ENCODE measurements around the gene NKAIN2. TPM values are rescaled to one million over a fixed set of nuclear protein-coding genes. Genes with fewer than 3 reads are reported as not detected.

Gene NKAIN2
- polyA plus RNA-seq, 1 of the 3 experiments (the other 2 are of a cell fraction) = not detected

DNA sequence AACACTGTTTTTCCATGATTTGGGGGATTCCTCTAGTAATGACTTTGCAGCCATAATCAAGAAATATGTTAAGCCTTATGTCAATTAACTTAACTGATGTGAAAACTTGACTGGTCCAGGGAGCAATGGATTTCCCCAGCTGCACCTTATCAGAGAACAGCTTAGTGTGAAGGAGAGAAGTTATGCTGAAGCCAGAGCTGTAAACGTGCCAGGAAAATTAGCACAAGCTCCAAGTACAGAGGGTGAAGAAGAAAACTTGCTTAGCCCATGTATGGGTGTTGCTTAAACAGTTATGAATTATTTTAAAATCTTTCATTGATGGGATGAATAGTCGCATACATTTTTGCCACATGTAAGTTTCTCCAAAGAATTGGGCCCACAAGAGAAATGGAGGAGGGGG, 943.7 kb downstream of the NKAIN2 start:
- CTCF ChIA-PET = no interaction called here
- no peak for TF ChIP-seq EP300 (IDR thresholded peaks at IDR 0.05; ENCODE audit: borderline replicate concordance in 1 of 2, low read depth in 1 of 2, low read length in 1 of 2)
- TF ChIP-seq, protein P1, sequence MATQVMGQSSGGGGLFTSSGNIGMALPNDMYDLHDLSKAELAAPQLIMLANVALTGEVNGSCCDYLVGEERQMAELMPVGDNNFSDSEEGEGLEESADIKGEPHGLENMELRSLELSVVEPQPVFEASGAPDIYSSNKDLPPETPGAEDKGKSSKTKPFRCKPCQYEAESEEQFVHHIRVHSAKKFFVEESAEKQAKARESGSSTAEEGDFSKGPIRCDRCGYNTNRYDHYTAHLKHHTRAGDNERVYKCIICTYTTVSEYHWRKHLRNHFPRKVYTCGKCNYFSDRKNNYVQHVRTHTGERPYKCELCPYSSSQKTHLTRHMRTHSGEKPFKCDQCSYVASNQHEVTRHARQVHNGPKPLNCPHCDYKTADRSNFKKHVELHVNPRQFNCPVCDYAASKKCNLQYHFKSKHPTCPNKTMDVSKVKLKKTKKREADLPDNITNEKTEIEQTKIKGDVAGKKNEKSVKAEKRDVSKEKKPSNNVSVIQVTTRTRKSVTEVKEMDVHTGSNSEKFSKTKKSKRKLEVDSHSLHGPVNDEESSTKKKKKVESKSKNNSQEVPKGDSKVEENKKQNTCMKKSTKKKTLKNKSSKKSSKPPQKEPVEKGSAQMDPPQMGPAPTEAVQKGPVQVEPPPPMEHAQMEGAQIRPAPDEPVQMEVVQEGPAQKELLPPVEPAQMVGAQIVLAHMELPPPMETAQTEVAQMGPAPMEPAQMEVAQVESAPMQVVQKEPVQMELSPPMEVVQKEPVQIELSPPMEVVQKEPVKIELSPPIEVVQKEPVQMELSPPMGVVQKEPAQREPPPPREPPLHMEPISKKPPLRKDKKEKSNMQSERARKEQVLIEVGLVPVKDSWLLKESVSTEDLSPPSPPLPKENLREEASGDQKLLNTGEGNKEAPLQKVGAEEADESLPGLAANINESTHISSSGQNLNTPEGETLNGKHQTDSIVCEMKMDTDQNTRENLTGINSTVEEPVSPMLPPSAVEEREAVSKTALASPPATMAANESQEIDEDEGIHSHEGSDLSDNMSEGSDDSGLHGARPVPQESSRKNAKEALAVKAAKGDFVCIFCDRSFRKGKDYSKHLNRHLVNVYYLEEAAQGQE (IDR thresholded peaks at IDR 0.05; ENCODE audit: low read depth, low read length) = no peak
- TF ChIP-seq, protein P2, sequence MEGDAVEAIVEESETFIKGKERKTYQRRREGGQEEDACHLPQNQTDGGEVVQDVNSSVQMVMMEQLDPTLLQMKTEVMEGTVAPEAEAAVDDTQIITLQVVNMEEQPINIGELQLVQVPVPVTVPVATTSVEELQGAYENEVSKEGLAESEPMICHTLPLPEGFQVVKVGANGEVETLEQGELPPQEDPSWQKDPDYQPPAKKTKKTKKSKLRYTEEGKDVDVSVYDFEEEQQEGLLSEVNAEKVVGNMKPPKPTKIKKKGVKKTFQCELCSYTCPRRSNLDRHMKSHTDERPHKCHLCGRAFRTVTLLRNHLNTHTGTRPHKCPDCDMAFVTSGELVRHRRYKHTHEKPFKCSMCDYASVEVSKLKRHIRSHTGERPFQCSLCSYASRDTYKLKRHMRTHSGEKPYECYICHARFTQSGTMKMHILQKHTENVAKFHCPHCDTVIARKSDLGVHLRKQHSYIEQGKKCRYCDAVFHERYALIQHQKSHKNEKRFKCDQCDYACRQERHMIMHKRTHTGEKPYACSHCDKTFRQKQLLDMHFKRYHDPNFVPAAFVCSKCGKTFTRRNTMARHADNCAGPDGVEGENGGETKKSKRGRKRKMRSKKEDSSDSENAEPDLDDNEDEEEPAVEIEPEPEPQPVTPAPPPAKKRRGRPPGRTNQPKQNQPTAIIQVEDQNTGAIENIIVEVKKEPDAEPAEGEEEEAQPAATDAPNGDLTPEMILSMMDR (IDR thresholded peaks at IDR 0.05) = no peak
- H3K4me2 ChIP-seq = no peak overlapping the region
- H3K4me3 ChIP-seq (ENCODE audit: low read depth in 2 of 2, low read length in 1 of 2) = no peak overlapping the region
- H3K4me1 ChIP-seq (ENCODE audit: control insufficient read depth in 1 of 2, insufficient read depth in 2 of 2, low read depth in 1 of 2, low read length in 1 of 2) = no peaks in the 10 kb centered on the region
- no peaks in the 10 kb centered on the region for H3K36me3 ChIP-seq (replicated peaks in 1 of 2; ENCODE audit: control insufficient read depth in 1 of 2, insufficient read depth in 2 of 2, low read length in 1 of 2)
- H3K27ac ChIP-seq (ENCODE audit: low read depth in 2 of 2, low read length in 1 of 2) = no peak overlapping the region
- H2AFZ ChIP-seq (ENCODE audit: low read depth) = no peak overlapping the region
- DNase-seq = no peak
- POLR2A ChIA-PET = no interaction called here
- H3F3A ChIP-seq (replicated peaks; ENCODE audit: insufficient read depth) = no peaks in the 10 kb centered on the region
- no peaks in the 10 kb centered on the region for H3K9me2 ChIP-seq
- WGBS (ENCODE audit: low lambda C conversion rate) = 5% methylated on average over 2 of the region's 2 CpGs
- H3K9me3 ChIP-seq = no peaks in the 10 kb centered on the region
- H4K20me1 ChIP-seq (ENCODE audit: insufficient read depth) = no peaks in the 10 kb centered on the region
- no peaks in the 10 kb centered on the region for H3K79me2 ChIP-seq (ENCODE audit: insufficient read depth)
- H3K27me3 ChIP-seq (ENCODE audit: insufficient read depth) = no peaks in the 10 kb centered on the region
- no peak overlapping the region for H3K9ac ChIP-seq

DNA sequence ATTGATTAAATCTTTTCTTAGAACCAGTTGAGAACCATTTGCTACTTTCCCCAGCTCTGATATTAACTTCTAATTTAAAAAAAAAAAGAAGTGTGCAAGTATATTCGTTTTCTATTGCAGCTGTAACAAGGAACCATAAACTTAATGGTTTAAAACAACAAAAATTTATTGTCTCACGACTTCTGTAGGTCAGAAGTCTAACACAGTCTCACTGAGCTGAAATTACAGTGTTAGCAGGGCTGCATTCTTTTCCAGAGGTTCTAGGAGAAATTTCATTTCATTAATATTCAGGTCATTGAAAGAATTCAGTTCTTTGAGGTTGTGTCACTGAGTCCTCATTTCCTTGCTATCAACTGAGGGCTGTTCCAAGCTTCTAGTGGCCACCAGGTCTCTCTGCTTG, 945.1 kb downstream of the NKAIN2 start:
- Histone ChIP-seq H3K9me2 (no peaks in the 10 kb centered on the region), H3K9ac (no peak overlapping the region), H3F3A (replicated peaks; ENCODE audit: insufficient read depth) (no peaks in the 10 kb centered on the region), H3K36me3 (replicated peaks in 1 of 2; ENCODE audit: control insufficient read depth in 1 of 2, insufficient read depth in 2 of 2, low read length in 1 of 2) (no peaks in the 10 kb centered on the region), H4K20me1 (ENCODE audit: insufficient read depth) (no peaks in the 10 kb centered on the region), H3K27me3 (ENCODE audit: insufficient read depth) (no peaks in the 10 kb centered on the region), H3K4me3 (ENCODE audit: low read depth in 2 of 2, low read length in 1 of 2) (no peak overlapping the region), H3K9me3 (no peaks in the 10 kb centered on the region), H3K79me2 (ENCODE audit: insufficient read depth) (no peaks in the 10 kb centered on the region), H3K27ac (ENCODE audit: low read depth in 2 of 2, low read length in 1 of 2) (no peak overlapping the region), H3K4me2 (no peak overlapping the region), H3K4me1 (ENCODE audit: control insufficient read depth in 1 of 2, insufficient read depth in 2 of 2, low read depth in 1 of 2, low read length in 1 of 2) (no peaks in the 10 kb centered on the region), H2AFZ (ENCODE audit: low read depth) (no peak overlapping the region)
- WGBS (ENCODE audit: low lambda C conversion rate) = 0% methylated on average over 2 of the region's 2 CpGs
- ChIA-PET POLR2A (no interaction called here), CTCF (no interaction called here)
- DNase-seq = no peak
- TF ChIP-seq FOXJ3 (CRISPR knock-in tag; IDR thresholded peaks at IDR 0.05) (no peak), FOXM1 (IDR thresholded peaks at IDR 0.05; ENCODE audit: low read depth) (no peak), RCOR1 (IDR thresholded peaks at IDR 0.05; ENCODE audit: low read length) (no peak), GABPA (IDR thresholded peaks at IDR 0.05; ENCODE audit: low read depth) (no peak), RXRA (IDR thresholded peaks at IDR 0.05; ENCODE audit: borderline replicate concordance, low read depth) (no peak), RFX5 (IDR thresholded peaks at IDR 0.05; ENCODE audit: low read length) (no peak), TAF1 (IDR thresholded peaks at IDR 0.05; ENCODE audit: borderline replicate concordance, low read depth, low read length) (no peak), MEF2A (IDR thresholded peaks at IDR 0.05; ENCODE audit: borderline replicate concordance, low read depth) (no peak), YY1 (IDR thresholded peaks at IDR 0.05; ENCODE audit: low read depth) (no peak), RAD21 (IDR thresholded peaks at IDR 0.05; ENCODE audit: low read length) (no peak), SIN3A (IDR thresholded peaks at IDR 0.05; ENCODE audit: borderline replicate concordance, low read depth, low read length) (no peak), SMC3 (IDR thresholded peaks at IDR 0.05; ENCODE audit: low read depth, low read length) (no peak), TEAD4 (IDR thresholded peaks at IDR 0.05; ENCODE audit: borderline replicate concordance, insufficient read depth) (no peak), ELF1 (IDR thresholded peaks at IDR 0.05) (no peak), GATA2 (CRISPR knock-in tag; IDR thresholded peaks at IDR 0.05) (no peak)
- TF ChIP-seq, protein P3, sequence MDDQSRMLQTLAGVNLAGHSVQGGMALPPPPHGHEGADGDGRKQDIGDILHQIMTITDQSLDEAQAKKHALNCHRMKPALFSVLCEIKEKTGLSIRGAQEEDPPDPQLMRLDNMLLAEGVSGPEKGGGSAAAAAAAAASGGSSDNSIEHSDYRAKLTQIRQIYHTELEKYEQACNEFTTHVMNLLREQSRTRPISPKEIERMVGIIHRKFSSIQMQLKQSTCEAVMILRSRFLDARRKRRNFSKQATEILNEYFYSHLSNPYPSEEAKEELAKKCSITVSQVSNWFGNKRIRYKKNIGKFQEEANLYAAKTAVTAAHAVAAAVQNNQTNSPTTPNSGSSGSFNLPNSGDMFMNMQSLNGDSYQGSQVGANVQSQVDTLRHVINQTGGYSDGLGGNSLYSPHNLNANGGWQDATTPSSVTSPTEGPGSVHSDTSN (IDR thresholded peaks at IDR 0.05) = no peak
- TF ChIP-seq, protein P4, sequence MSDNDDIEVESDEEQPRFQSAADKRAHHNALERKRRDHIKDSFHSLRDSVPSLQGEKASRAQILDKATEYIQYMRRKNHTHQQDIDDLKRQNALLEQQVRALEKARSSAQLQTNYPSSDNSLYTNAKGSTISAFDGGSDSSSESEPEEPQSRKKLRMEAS (IDR thresholded peaks at IDR 0.05; ENCODE audit: low read depth) = no peak
- TF ChIP-seq, protein P5, sequence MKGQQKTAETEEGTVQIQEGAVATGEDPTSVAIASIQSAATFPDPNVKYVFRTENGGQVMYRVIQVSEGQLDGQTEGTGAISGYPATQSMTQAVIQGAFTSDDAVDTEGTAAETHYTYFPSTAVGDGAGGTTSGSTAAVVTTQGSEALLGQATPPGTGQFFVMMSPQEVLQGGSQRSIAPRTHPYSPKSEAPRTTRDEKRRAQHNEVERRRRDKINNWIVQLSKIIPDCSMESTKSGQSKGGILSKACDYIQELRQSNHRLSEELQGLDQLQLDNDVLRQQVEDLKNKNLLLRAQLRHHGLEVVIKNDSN (IDR thresholded peaks at IDR 0.05; ENCODE audit: borderline replicate concordance, low read depth) = no peak
- TF ChIP-seq, protein P6, sequence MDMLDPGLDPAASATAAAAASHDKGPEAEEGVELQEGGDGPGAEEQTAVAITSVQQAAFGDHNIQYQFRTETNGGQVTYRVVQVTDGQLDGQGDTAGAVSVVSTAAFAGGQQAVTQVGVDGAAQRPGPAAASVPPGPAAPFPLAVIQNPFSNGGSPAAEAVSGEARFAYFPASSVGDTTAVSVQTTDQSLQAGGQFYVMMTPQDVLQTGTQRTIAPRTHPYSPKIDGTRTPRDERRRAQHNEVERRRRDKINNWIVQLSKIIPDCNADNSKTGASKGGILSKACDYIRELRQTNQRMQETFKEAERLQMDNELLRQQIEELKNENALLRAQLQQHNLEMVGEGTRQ (IDR thresholded peaks at IDR 0.05; ENCODE audit: borderline replicate concordance, low read depth, low read length) = no peak

Measured in SK-N-SH (cell line).